Osteocyte (in vitro differentiated cells): ENCODE measurements around the gene TSPAN32. TPM values are rescaled to one million over a fixed set of nuclear protein-coding genes. Genes with fewer than 3 reads are reported as not detected.

Experiments
- DNase-seq: peaks from one replicate; pipeline ENCODE4 v3.0.0; 2021; ENCODE audit warnings: mixed read lengths; ENCODE audit not compliant: unreplicated experiment; ENCODE audit errors: extremely low spot score
- H3K27ac Mint-ChIP-seq: one replicate; pipeline ENCODE4 v1.8.0; 2021; ENCODE audit warnings: mild to moderate bottlenecking, mixed read lengths; ENCODE audit not compliant: unreplicated experiment
- H3K27me3 Mint-ChIP-seq: one replicate; pipeline ENCODE4 v1.8.0; 2021; ENCODE audit warnings: mixed read lengths; ENCODE audit not compliant: unreplicated experiment
- H3K36me3 Mint-ChIP-seq: one replicate; pipeline ENCODE4 v1.8.0; 2021; ENCODE audit warnings: mixed read lengths; ENCODE audit not compliant: unreplicated experiment
- H3K4me1 Mint-ChIP-seq: one replicate; pipeline ENCODE4 v1.8.0; 2021; ENCODE audit warnings: mixed read lengths; ENCODE audit not compliant: unreplicated experiment
- H3K4me3 Mint-ChIP-seq: one replicate; pipeline ENCODE4 v1.8.0; 2021; ENCODE audit warnings: mild to moderate bottlenecking, moderate library complexity, mixed read lengths; ENCODE audit not compliant: unreplicated experiment
- H3K9me3 Mint-ChIP-seq: one replicate; pipeline ENCODE4 v1.8.0; 2021; ENCODE audit warnings: mixed read lengths; ENCODE audit not compliant: unreplicated experiment
- CTCF ChIP-seq: fragments of 200-600 bp; sonication (generic); IDR thresholded peaks from 2 replicates; pipeline ENCODE4 v1.5.0; 2021; ENCODE audit warnings: antibody characterized with exemption, mild to moderate bottlenecking, moderate library complexity
- total RNA-seq: library from RNA; stranded (reverse); gene quantifications from 2 replicates; pipeline ENCODE4 v1.2.1, GENCODE V29; 2021

TSPAN32 gene
- total RNA-seq, 1 donor from 2014 or later: 1.2 TPM

- TF ChIP-seq CTCF: peak; percentile 89
- Mint-ChIP-seq H3K4me3 (no peak overlapping the region), H3K27me3 (no peaks in the 10 kb centered on the region), H3K4me1 (peaks cover 31% of the 10 kb centered on the region), H3K36me3 (no peaks in the 10 kb centered on the region), H3K9me3 (no peaks in the 10 kb centered on the region), H3K27ac (peak overlapping the region; percentile 99)
- peak; percentile 94 for DNase-seq
Observed at GRCh38 chr11:2305140-2305778, 3.4 kb downstream of the TSPAN32 start.

GRCh38 chr11:2305788-2306451, 4.1 kb downstream of the TSPAN32 start:
- peaks cover 31% of the 10 kb centered on the region for H3K4me1 Mint-ChIP-seq
- no peaks in the 10 kb centered on the region for H3K27me3 Mint-ChIP-seq
- peak overlapping the region; percentile 64 for H3K4me3 Mint-ChIP-seq
- no peaks in the 10 kb centered on the region for H3K9me3 Mint-ChIP-seq
- TF ChIP-seq CTCF: no peak
- no peak for DNase-seq
- H3K27ac Mint-ChIP-seq: peak overlapping the region; percentile 99
- no peaks in the 10 kb centered on the region for H3K36me3 Mint-ChIP-seq

GRCh38 chr11:2306452-2306823, 4.6 kb downstream of the TSPAN32 start:
- Mint-ChIP-seq H3K4me3 (peak overlapping the region; percentile 64), H3K27ac (peak overlapping the region; percentile 99), H3K27me3 (no peaks in the 10 kb centered on the region), H3K9me3 (no peaks in the 10 kb centered on the region), H3K4me1 (peaks cover 33% of the 10 kb centered on the region), H3K36me3 (no peaks in the 10 kb centered on the region)
- TF ChIP-seq CTCF: no peak
- DNase-seq: no peak

- DNase-seq: no peak
- H3K4me1 Mint-ChIP-seq: peaks cover 34% of the 10 kb centered on the region
- no peaks in the 10 kb centered on the region for H3K27me3 Mint-ChIP-seq
- no peak overlapping the region for H3K4me3 Mint-ChIP-seq
- TF ChIP-seq CTCF: no peak
- H3K27ac Mint-ChIP-seq: no peak overlapping the region
- H3K36me3 Mint-ChIP-seq: no peaks in the 10 kb centered on the region
- no peaks in the 10 kb centered on the region for H3K9me3 Mint-ChIP-seq
Observed at GRCh38 chr11:2306877-2307500, 5.2 kb downstream of the TSPAN32 start.
